ENCODE measurements around the gene ECHS1. TPM values are rescaled to one million over a fixed set of nuclear protein-coding genes. Genes with fewer than 3 reads are reported as not detected.

ECHS1 gene
- total and polyA plus RNA-seq, 2 experiments from 2014 or later: 92.1 to 127 TPM

GRCh38 chr10:133422223-133422806 lies 49.2 kb upstream of the ECHS1 start (continued):
- TF ChIP-seq ZNF462 (CRISPR knock-in tag; IDR thresholded peaks at IDR 0.05) (no peak), EZH2 (IDR thresholded peaks at IDR 0.05; ENCODE audit: low read depth, unreplicated experiment) (no peak), JUNB (IDR thresholded peaks at IDR 0.05; ENCODE audit: unreplicated experiment) (no peak), ZNF331 (CRISPR knock-in tag; IDR thresholded peaks at IDR 0.05; ENCODE audit: low read depth) (no peak), EZH2phosphoT487 (IDR thresholded peaks at IDR 0.05; ENCODE audit: unreplicated experiment) (no peak)

- Histone ChIP-seq H3K9me2 (ENCODE audit: insufficient read depth) (no peaks in the 10 kb centered on the region), H3K27ac (ENCODE audit: low read depth) (no peak overlapping the region), H2AFZ (no peak overlapping the region), H4K20me1 (replicated peaks; ENCODE audit: insufficient read depth) (no peaks in the 10 kb centered on the region; the same call in 1 of the 2 replicates), H3K27me3 (ENCODE audit: insufficient read depth) (peaks cover 21% of the 10 kb centered on the region), H3K4me2 (no peak overlapping the region), H3K4me1 (ENCODE audit: insufficient read depth) (no peaks in the 10 kb centered on the region), H3K79me2 (replicated peaks; ENCODE audit: insufficient read depth) (no peaks in the 10 kb centered on the region), H3F3A (replicated peaks; ENCODE audit: low read depth) (0 out of 2 replicates have a peak, but pooled peaks cover 2% of the 10 kb centered on the region), H3K4me3 (no peak overlapping the region), H3K36me3 (ENCODE audit: insufficient read depth) (no peaks in the 10 kb centered on the region)
- peaks cover 22% of the 10 kb centered on the region for H3K27me3 Mint-ChIP-seq (ENCODE audit: insufficient read depth, low read depth, poor library complexity)
- no peak overlapping the region for H3K27ac Mint-ChIP-seq
- no peak overlapping the region for H3K4me3 Mint-ChIP-seq
- ATAC-seq (no peak), DNase-seq (ENCODE audit: low spot score) (no peak)
- H3K36me3 Mint-ChIP-seq (ENCODE audit: low read depth): peaks cover 9% of the 10 kb centered on the region; the same call in 1 of the 3 replicates
- no peaks in the 10 kb centered on the region for H3K9me3 Mint-ChIP-seq
- H3K4me1 Mint-ChIP-seq: no peaks in the 10 kb centered on the region
- no peak for TF ChIP-seq ZNF462 (CRISPR knock-in tag; IDR thresholded peaks at IDR 0.05)
Measured at GRCh38 chr10:133421336-133422222, 48.4 kb upstream of the ECHS1 start.

All from GM23338 (cell line).